ENCODE measurements around the gene ATP2B2. TPM values are rescaled to one million over a fixed set of nuclear protein-coding genes. Genes with fewer than 3 reads are reported as not detected.

Gene ATP2B2
- total and polyA plus RNA-seq, 2 donors (not counting 1 experiment from before 2014, with no cell fraction given) = not detected

DNA sequence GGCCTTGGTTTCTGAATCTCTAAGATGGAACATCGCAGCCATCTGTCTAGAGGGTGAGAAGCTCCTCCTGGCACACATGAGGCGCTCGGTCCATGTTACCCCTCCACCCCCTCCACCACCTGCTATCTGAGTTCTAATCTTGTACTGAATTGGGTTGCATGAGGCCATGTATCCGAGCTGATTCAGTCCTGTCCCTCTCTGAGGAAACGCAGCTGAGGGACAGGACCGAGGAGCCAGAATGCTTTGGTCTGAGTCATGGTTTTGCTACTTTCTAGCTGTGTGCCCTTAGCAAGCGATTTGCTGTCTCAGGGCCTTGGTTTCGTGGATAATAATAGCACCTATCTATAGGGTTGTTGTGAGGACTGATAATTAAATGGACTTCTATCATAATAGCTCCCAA, 96.7 kb downstream of the ATP2B2 start:
- intact Hi-C loops (cut with micrococcal nuclease) = no loop called here
- Histone ChIP-seq H3K36me3 (replicated peaks in 1 of 2; ENCODE audit: control extremely low read depth in 1 of 2, control insufficient read depth in 1 of 2, extremely low read depth in 1 of 2, insufficient read depth in 2 of 2, low read length in 1 of 2) (no peaks in the 10 kb centered on the region), H3K79me2 (ENCODE audit: control insufficient read depth, insufficient read depth, low read length) (no peaks in the 10 kb centered on the region), H3K4me3 (ENCODE audit: control extremely low read depth in 1 of 5, extremely low read depth in 1 of 5, insufficient read depth in 1 of 5, low read depth in 2 of 5, low read length in 4 of 5) (no peak overlapping the region), H3K4me2 (replicated peaks; ENCODE audit: low read depth, low read length, poor library complexity, severe bottlenecking) (no peak overlapping the region), H3K9ac (ENCODE audit: low read length) (no peak overlapping the region), H3K4me1 (ENCODE audit: control insufficient read depth in 2 of 2, insufficient read depth in 2 of 2, low read length in 2 of 2) (no peaks in the 10 kb centered on the region), H4K20me1 (ENCODE audit: control insufficient read depth, insufficient read depth, low read length, poor library complexity, severe bottlenecking) (no peaks in the 10 kb centered on the region), H3K27me3 (replicated peaks in 1 of 4; ENCODE audit: control extremely low read depth in 1 of 4, control insufficient read depth in 3 of 4, insufficient read depth in 4 of 4, low read length in 3 of 4) (no peaks in the 10 kb centered on the region), H2AFZ (ENCODE audit: insufficient read depth, low read depth, low read length, poor library complexity, severe bottlenecking) (no peak overlapping the region), H3K27ac (ENCODE audit: low read length in 2 of 2) (no peak overlapping the region), H3K9me3 (ENCODE audit: control extremely low read depth in 1 of 3, control insufficient read depth in 2 of 3, insufficient read depth in 1 of 3, low read length in 2 of 3) (no peaks in the 10 kb centered on the region)
- Mint-ChIP-seq H3K4me3 (no peak overlapping the region), H3K4me1 (no peaks in the 10 kb centered on the region), H3K27me3 (no peaks in the 10 kb centered on the region), H3K9me3 (ENCODE audit: insufficient read depth) (no peaks in the 10 kb centered on the region), H3K27ac (no peak overlapping the region)
- ATAC-seq (ENCODE audit: low read depth) (no peak), DNase-seq (no peak)
- ChIA-PET CTCF (interaction anchor here (1.1 to 1.2 kb wide), 3 partner anchors 16 to 65 kb away, joined by 3 to 6 read pairs (median 3); no protein-coding TSS in a partner anchor), POLR2A (no interaction called here)
- no peak for TF ChIP-seq EZH2 (IDR thresholded peaks at IDR 0.05; ENCODE audit: borderline replicate concordance, insufficient read depth, low read depth, low read length, poor library complexity, severe bottlenecking)
- TF ChIP-seq, protein P1, sequence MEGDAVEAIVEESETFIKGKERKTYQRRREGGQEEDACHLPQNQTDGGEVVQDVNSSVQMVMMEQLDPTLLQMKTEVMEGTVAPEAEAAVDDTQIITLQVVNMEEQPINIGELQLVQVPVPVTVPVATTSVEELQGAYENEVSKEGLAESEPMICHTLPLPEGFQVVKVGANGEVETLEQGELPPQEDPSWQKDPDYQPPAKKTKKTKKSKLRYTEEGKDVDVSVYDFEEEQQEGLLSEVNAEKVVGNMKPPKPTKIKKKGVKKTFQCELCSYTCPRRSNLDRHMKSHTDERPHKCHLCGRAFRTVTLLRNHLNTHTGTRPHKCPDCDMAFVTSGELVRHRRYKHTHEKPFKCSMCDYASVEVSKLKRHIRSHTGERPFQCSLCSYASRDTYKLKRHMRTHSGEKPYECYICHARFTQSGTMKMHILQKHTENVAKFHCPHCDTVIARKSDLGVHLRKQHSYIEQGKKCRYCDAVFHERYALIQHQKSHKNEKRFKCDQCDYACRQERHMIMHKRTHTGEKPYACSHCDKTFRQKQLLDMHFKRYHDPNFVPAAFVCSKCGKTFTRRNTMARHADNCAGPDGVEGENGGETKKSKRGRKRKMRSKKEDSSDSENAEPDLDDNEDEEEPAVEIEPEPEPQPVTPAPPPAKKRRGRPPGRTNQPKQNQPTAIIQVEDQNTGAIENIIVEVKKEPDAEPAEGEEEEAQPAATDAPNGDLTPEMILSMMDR (IDR thresholded peaks at IDR 0.05) = no peak
- WGBS (ENCODE audit: insufficient coverage) = 87% methylated on average over 3 of the region's 8 CpGs

DNA sequence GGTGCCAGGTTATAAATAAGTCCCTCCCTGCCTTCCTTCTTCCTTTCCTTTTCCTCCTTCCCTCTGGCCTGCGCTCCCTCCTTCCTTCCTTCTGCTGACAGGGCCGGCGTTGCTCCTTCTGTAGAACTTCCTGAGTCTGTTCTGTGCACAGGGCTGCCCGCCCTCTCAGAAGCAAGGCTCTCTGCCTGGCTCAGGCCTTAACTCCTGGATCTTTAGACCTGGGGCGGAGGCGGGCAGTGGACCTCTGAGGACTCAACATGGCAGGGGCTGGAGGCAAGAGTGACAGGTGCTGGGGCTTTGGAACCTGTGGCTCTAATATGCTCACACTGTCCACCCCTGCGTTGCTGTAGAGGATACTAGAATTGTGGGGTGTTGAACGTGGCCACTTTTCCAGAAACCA, 98.0 kb downstream of the ATP2B2 start:
- Histone ChIP-seq H3K36me3 (replicated peaks in 1 of 2; ENCODE audit: control extremely low read depth in 1 of 2, control insufficient read depth in 1 of 2, extremely low read depth in 1 of 2, insufficient read depth in 2 of 2, low read length in 1 of 2) (no peaks in the 10 kb centered on the region), H3K27ac (ENCODE audit: low read length in 2 of 2) (no peak overlapping the region), H3K79me2 (ENCODE audit: control insufficient read depth, insufficient read depth, low read length) (no peaks in the 10 kb centered on the region), H3K4me3 (ENCODE audit: control extremely low read depth in 1 of 5, extremely low read depth in 1 of 5, insufficient read depth in 1 of 5, low read depth in 2 of 5, low read length in 4 of 5) (no peak overlapping the region), H3K4me2 (replicated peaks; ENCODE audit: low read depth, low read length, poor library complexity, severe bottlenecking) (no peak overlapping the region), H3K27me3 (replicated peaks in 1 of 4; ENCODE audit: control extremely low read depth in 1 of 4, control insufficient read depth in 3 of 4, insufficient read depth in 4 of 4, low read length in 3 of 4) (no peaks in the 10 kb centered on the region), H3K4me1 (ENCODE audit: control insufficient read depth in 2 of 2, insufficient read depth in 2 of 2, low read length in 2 of 2) (no peaks in the 10 kb centered on the region), H3K9me3 (ENCODE audit: control extremely low read depth in 1 of 3, control insufficient read depth in 2 of 3, insufficient read depth in 1 of 3, low read length in 2 of 3) (no peaks in the 10 kb centered on the region), H2AFZ (ENCODE audit: insufficient read depth, low read depth, low read length, poor library complexity, severe bottlenecking) (no peak overlapping the region), H3K9ac (ENCODE audit: low read length) (no peak overlapping the region), H4K20me1 (ENCODE audit: control insufficient read depth, insufficient read depth, low read length, poor library complexity, severe bottlenecking) (no peaks in the 10 kb centered on the region)
- ChIA-PET CTCF (no interaction called here), POLR2A (no interaction called here)
- H3K27me3 Mint-ChIP-seq = no peaks in the 10 kb centered on the region
- ATAC-seq (ENCODE audit: low read depth) (no peak), DNase-seq (no peak)
- H3K4me3 Mint-ChIP-seq = no peak overlapping the region
- H3K4me1 Mint-ChIP-seq = no peaks in the 10 kb centered on the region
- intact Hi-C loops (cut with micrococcal nuclease) = no loop called here
- no peaks in the 10 kb centered on the region for H3K9me3 Mint-ChIP-seq (ENCODE audit: insufficient read depth)
- no peak overlapping the region for H3K27ac Mint-ChIP-seq
- WGBS (ENCODE audit: insufficient coverage) = 80% methylated on average over 8 of the region's 8 CpGs
- TF ChIP-seq, protein P1 (IDR thresholded peaks at IDR 0.05) = no peak
- TF ChIP-seq EZH2 (IDR thresholded peaks at IDR 0.05; ENCODE audit: borderline replicate concordance, insufficient read depth, low read depth, low read length, poor library complexity, severe bottlenecking) = no peak

Measured in B cell (primary cell).